ENCODE results near the gene LIMS2.

GRCh38 chr2:127698553-127699355 is 23.4 kb upstream of the LIMS2 start:
- no peak for TF ChIP-seq CTCF (conservative IDR thresholded peaks at IDR 0.05 in 1 of 2, IDR thresholded peaks at IDR 0.05 in 1 of 2; ENCODE audit: low read depth in 1 of 2, low read length in 2 of 2)
- no peak for TF ChIP-seq EZH2 (IDR thresholded peaks at IDR 0.05; ENCODE audit: low read length, missing control alignments)

Measured in fibroblast of lung (primary cell).